ENCODE measurements around the gene SGCG. TPM values are rescaled to one million over a fixed set of nuclear protein-coding genes. Genes with fewer than 3 reads are reported as not detected.

The SGCG gene
- total RNA-seq, 1 experiment from 2014 or later: not detected

DNA sequence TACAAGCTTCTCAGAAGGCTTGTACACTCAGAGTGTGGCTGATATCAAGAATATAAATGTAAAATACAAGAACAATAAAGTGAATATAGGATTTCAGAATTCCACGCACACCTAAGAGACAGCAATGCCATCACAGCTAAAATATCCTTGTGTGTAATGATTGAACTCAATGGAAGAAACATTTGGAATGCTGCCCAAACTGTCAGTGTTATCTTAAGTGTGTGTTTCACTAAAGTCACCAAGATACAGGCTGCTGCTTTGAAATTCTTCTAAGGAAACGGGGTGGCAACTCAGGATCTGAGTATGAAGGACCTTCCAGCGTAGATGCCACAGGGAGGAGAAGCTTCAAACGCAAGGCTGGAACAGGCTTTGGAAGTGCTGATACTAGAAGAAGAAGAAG lies 86.8 kb downstream of the SGCG start:
- no peak overlapping the region for H4K5ac ChIP-seq (ENCODE audit: insufficient read length, low read depth, low read length)
- no peak overlapping the region for H2BK12ac ChIP-seq (ENCODE audit: insufficient read length, low read depth, low read length)
- Mint-ChIP-seq H3K36me3 (ENCODE audit: insufficient read depth in 1 of 3, low read depth in 3 of 3) (no peaks in the 10 kb centered on the region), H3K4me1 (no peaks in the 10 kb centered on the region), H3K4me3 (no peak overlapping the region), H3K27ac (no peak overlapping the region), H3K9me3 (no peaks in the 10 kb centered on the region; a peak in 1 of 5 replicates), H3K27me3 (ENCODE audit: low read depth) (no peaks in the 10 kb centered on the region; the same call in 1 of the 2 replicates)
- DNase-seq: no peak
- no peak overlapping the region for H4K91ac ChIP-seq (ENCODE audit: insufficient read length, low read depth, low read length)
- H2BK20ac ChIP-seq (ENCODE audit: low read depth, low read length, poor library complexity, severe bottlenecking): no peak overlapping the region
- no peak overlapping the region for H2AK5ac ChIP-seq (ENCODE audit: insufficient read length, low read length)
- no peak overlapping the region for H3K23ac ChIP-seq (ENCODE audit: insufficient read length, low read depth, low read length)
- H4K8ac ChIP-seq (replicated peaks; ENCODE audit: insufficient read length, low read depth, low read length): no peak overlapping the region
- H3K18ac ChIP-seq (ENCODE audit: insufficient read length, low read depth, low read length): no peak overlapping the region
- no peak overlapping the region for H2AFZ ChIP-seq (ENCODE audit: low read length)
- no peaks in the 10 kb centered on the region for H3K79me1 ChIP-seq (ENCODE audit: insufficient read depth, low read depth, low read length, poor library complexity, severe bottlenecking)
- no peaks in the 10 kb centered on the region for H4K20me1 ChIP-seq (ENCODE audit: control insufficient read depth, insufficient read depth, insufficient read length)
- no peak overlapping the region for H2BK120ac ChIP-seq (ENCODE audit: low read depth, low read length, poor library complexity, severe bottlenecking)
- H3K4me2 ChIP-seq (ENCODE audit: insufficient read depth, insufficient read length, low read length): no peak overlapping the region
- H3K27me3 ChIP-seq (ENCODE audit: insufficient read depth, low read length): no peaks in the 10 kb centered on the region
- no CpG with 5 or more reads among the region's 4 CpGs for WGBS (ENCODE audit: extremely low coverage, insufficient read length, low lambda C conversion rate)
- H3K14ac ChIP-seq (ENCODE audit: insufficient read depth, low read length): no peak overlapping the region
- no peak overlapping the region for H3K56ac ChIP-seq (ENCODE audit: insufficient read length, low read depth, low read length)
- H2BK5ac ChIP-seq (ENCODE audit: insufficient read length, low read length): no peak overlapping the region
- no peak overlapping the region for H2BK15ac ChIP-seq (ENCODE audit: low read depth, low read length)
- TF ChIP-seq, protein P1, sequence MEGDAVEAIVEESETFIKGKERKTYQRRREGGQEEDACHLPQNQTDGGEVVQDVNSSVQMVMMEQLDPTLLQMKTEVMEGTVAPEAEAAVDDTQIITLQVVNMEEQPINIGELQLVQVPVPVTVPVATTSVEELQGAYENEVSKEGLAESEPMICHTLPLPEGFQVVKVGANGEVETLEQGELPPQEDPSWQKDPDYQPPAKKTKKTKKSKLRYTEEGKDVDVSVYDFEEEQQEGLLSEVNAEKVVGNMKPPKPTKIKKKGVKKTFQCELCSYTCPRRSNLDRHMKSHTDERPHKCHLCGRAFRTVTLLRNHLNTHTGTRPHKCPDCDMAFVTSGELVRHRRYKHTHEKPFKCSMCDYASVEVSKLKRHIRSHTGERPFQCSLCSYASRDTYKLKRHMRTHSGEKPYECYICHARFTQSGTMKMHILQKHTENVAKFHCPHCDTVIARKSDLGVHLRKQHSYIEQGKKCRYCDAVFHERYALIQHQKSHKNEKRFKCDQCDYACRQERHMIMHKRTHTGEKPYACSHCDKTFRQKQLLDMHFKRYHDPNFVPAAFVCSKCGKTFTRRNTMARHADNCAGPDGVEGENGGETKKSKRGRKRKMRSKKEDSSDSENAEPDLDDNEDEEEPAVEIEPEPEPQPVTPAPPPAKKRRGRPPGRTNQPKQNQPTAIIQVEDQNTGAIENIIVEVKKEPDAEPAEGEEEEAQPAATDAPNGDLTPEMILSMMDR (conservative IDR thresholded peaks at IDR 0.05): no peak
- no peak overlapping the region for H3K4ac ChIP-seq (ENCODE audit: low read depth, low read length)
- H3K27ac ChIP-seq (ENCODE audit: insufficient read length, low read depth, low read length): no peak overlapping the region
- H3K4me1 ChIP-seq (ENCODE audit: insufficient read depth, low read length): no peaks in the 10 kb centered on the region
- no peak overlapping the region for H3K9ac ChIP-seq (ENCODE audit: extremely low read depth, insufficient read length, low read length)
- H3K9me3 ChIP-seq (ENCODE audit: control insufficient read depth, low read depth, low read length): no peaks in the 10 kb centered on the region
- no peaks in the 10 kb centered on the region for H3K23me2 ChIP-seq (ENCODE audit: insufficient read length, low read depth, low read length, poor library complexity, severe bottlenecking)
- H3K79me2 ChIP-seq (ENCODE audit: insufficient read depth, low read length): no peaks in the 10 kb centered on the region; the same call in 1 of the 2 replicates
- H3T11ph ChIP-seq (ENCODE audit: low read length): no peak overlapping the region

All from H9 (cell line).